ENCODE measurements around the gene CTXND1. TPM values are rescaled to one million over a fixed set of nuclear protein-coding genes. Genes with fewer than 3 reads are reported as not detected.

Gene CTXND1
- total RNA-seq, 1 experiment from 2014 or later, result not detected

GRCh38 chr15:80151148-80151547, 100.9 kb downstream of the CTXND1 start:
- Histone ChIP-seq H2BK15ac (ENCODE audit: low read depth, low read length) (no peak overlapping the region), H4K5ac (ENCODE audit: insufficient read length, low read depth, low read length) (no peak overlapping the region), H3K4me2 (ENCODE audit: insufficient read depth, insufficient read length, low read length) (no peak overlapping the region), H2AK5ac (ENCODE audit: insufficient read length, low read length) (no peak overlapping the region), H2BK12ac (ENCODE audit: insufficient read length, low read depth, low read length) (no peak overlapping the region), H4K91ac (ENCODE audit: insufficient read length, low read depth, low read length) (no peak overlapping the region), H3K79me1 (ENCODE audit: insufficient read depth, low read depth, low read length, poor library complexity, severe bottlenecking) (no peaks in the 10 kb centered on the region), H3K27me3 (ENCODE audit: insufficient read depth, low read length) (no peaks in the 10 kb centered on the region), H3K14ac (ENCODE audit: insufficient read depth, low read length) (no peak overlapping the region; the same call in 1 of the 2 replicates), H3K18ac (ENCODE audit: insufficient read length, low read depth, low read length) (no peak overlapping the region), H3K9me3 (ENCODE audit: control insufficient read depth, low read depth, low read length) (no peaks in the 10 kb centered on the region), H4K8ac (replicated peaks; ENCODE audit: insufficient read length, low read depth, low read length) (no peak overlapping the region), H3K4ac (ENCODE audit: low read depth, low read length) (no peak overlapping the region), H2BK120ac (ENCODE audit: low read depth, low read length, poor library complexity, severe bottlenecking) (no peak overlapping the region), H2BK5ac (ENCODE audit: insufficient read length, low read length) (no peak overlapping the region), H3K23me2 (ENCODE audit: insufficient read length, low read depth, low read length, poor library complexity, severe bottlenecking) (peaks cover 11% of the 10 kb centered on the region), H3T11ph (ENCODE audit: low read length) (no peak overlapping the region), H3K79me2 (ENCODE audit: insufficient read depth, low read length) (no peaks in the 10 kb centered on the region), H3K56ac (ENCODE audit: insufficient read length, low read depth, low read length) (no peak overlapping the region), H2AFZ (ENCODE audit: low read length) (no peak overlapping the region), H3K4me1 (ENCODE audit: insufficient read depth, low read length) (no peaks in the 10 kb centered on the region; the same call in 1 of the 2 replicates), H2BK20ac (ENCODE audit: low read depth, low read length, poor library complexity, severe bottlenecking) (no peak overlapping the region), H3K23ac (ENCODE audit: insufficient read length, low read depth, low read length) (no peak overlapping the region), H4K20me1 (ENCODE audit: control insufficient read depth, insufficient read depth, insufficient read length) (no peaks in the 10 kb centered on the region), H3K9ac (ENCODE audit: extremely low read depth, insufficient read length, low read length) (no peak overlapping the region), H3K27ac (ENCODE audit: insufficient read length, low read depth, low read length) (no peak overlapping the region)
- Mint-ChIP-seq H3K27me3 (ENCODE audit: low read depth) (peaks cover 11% of the 10 kb centered on the region), H3K4me1 (peaks cover 29 to 33% of the 10 kb centered on the region in 2 experiments), H3K4me3 (no peak overlapping the region), H3K27ac (no peak overlapping the region; a peak in 1 of 7 replicates), H3K9me3 (no peaks in the 10 kb centered on the region; a peak in 1 of 5 replicates), H3K36me3 (ENCODE audit: insufficient read depth in 1 of 3, low read depth in 3 of 3) (peaks cover 0 to 3% (median 0%) of the 10 kb centered on the region in 3 experiments; a peak in 2 of 7 replicates)
- no peak for DNase-seq
- TF ChIP-seq CTCF (conservative IDR thresholded peaks at IDR 0.05), result no peak
- WGBS (ENCODE audit: extremely low coverage, insufficient read length, low lambda C conversion rate), result no CpG with 5 or more reads among the region's 6 CpGs

Other genes starting within 250 kb of the CTXND1 start
- 89.7 and 91.3 TPM in 2 replicates for gene ZFAND6, start 192.5 kb downstream of the CTXND1 start, total RNA-seq (2021)
- gene FAH, start 99.2 kb downstream of the CTXND1 start, total RNA-seq (2021), result 21.5 and 21.7 TPM in 2 replicates
- 9.5 and 10.5 TPM in 2 replicates for gene ARNT2, start 152.2 kb upstream of the CTXND1 start, total RNA-seq (2021)